ENCODE data around the gene UST. TPM values are rescaled to one million over a fixed set of nuclear protein-coding genes. Genes with fewer than 3 reads are reported as not detected.

Gene UST
- total RNA-seq, 1 donor from 2014 or later, result 5.5 TPM

DNA sequence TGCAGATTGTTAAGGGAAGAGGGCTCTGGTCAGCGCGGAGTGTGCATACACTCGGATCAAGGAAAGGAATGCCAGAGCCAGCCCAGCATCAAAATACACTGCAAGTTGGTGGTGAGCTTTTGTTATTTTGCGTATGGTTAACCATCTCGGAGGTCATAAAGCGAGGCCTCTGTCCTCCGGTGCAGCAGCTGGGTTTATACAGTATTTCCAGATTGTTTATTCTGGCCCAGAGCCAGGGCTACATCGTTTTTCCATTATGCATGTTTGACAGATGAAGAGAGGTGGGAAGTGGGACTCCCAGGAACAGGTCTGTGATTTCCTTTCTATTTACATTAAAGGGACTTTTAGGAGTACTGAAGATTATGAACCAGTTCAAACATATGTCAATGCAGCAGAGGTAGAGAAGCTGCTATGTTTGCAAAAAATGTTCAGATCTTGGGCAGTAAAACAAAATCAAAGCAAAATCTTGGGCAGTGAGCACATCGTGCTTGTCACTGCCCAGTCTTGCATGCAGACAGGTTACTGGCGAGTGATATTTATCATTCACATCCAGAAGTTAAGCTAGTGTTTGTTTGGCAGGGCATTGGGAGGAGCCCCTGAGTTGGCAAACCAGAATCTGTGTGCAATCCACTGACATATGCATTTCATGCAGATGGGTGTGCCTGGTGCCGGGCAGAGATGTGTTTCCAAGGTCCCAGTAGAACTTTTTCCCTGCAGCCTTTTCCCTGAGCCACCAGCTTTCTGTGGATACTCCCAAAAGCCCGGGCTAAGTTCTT lies 314.3 kb downstream of the UST start:
- DNase-seq (ENCODE audit: low read depth, low spot score), result no peak
- Mint-ChIP-seq H3K27me3 (ENCODE audit: low read depth) (no peaks in the 10 kb centered on the region), H3K9me3 (no peaks in the 10 kb centered on the region), H3K4me3 (no peak overlapping the region), H3K4me1 (peaks cover 7% of the 10 kb centered on the region), H3K27ac (ENCODE audit: unreplicated experiment) (peak overlapping the region; percentile 14), H3K36me3 (ENCODE audit: low read depth) (no peaks in the 10 kb centered on the region)
- TF ChIP-seq, protein P1, sequence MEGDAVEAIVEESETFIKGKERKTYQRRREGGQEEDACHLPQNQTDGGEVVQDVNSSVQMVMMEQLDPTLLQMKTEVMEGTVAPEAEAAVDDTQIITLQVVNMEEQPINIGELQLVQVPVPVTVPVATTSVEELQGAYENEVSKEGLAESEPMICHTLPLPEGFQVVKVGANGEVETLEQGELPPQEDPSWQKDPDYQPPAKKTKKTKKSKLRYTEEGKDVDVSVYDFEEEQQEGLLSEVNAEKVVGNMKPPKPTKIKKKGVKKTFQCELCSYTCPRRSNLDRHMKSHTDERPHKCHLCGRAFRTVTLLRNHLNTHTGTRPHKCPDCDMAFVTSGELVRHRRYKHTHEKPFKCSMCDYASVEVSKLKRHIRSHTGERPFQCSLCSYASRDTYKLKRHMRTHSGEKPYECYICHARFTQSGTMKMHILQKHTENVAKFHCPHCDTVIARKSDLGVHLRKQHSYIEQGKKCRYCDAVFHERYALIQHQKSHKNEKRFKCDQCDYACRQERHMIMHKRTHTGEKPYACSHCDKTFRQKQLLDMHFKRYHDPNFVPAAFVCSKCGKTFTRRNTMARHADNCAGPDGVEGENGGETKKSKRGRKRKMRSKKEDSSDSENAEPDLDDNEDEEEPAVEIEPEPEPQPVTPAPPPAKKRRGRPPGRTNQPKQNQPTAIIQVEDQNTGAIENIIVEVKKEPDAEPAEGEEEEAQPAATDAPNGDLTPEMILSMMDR (conservative IDR thresholded peaks at IDR 0.05), result no peak

DNA sequence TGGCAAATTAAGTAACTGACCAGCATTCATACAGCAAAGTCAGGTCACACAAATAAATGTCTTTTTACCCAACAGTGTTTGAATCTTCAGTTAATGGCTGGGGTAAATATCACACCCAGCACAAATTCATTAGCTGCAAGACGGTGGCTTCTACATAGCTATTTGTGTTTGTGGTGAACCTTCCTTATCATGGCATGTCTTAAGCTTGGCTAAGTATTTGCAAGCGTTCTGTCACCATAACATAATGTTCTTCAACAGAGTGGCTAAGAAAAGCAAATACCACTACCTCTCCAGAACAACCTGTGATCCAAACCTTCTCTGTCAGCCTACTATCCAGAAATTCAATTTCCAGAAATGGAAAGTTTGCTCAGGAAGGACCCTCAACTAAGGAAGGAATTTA lies 315.1 kb downstream of the UST start:
- TF ChIP-seq, protein P1 (conservative IDR thresholded peaks at IDR 0.05), result no peak
- DNase-seq (ENCODE audit: low read depth, low spot score), result no peak
- Mint-ChIP-seq H3K27me3 (ENCODE audit: low read depth) (no peaks in the 10 kb centered on the region), H3K4me3 (no peak overlapping the region), H3K27ac (ENCODE audit: unreplicated experiment) (no peak overlapping the region), H3K36me3 (ENCODE audit: low read depth) (no peaks in the 10 kb centered on the region), H3K4me1 (peaks cover 7% of the 10 kb centered on the region), H3K9me3 (no peaks in the 10 kb centered on the region)

DNA sequence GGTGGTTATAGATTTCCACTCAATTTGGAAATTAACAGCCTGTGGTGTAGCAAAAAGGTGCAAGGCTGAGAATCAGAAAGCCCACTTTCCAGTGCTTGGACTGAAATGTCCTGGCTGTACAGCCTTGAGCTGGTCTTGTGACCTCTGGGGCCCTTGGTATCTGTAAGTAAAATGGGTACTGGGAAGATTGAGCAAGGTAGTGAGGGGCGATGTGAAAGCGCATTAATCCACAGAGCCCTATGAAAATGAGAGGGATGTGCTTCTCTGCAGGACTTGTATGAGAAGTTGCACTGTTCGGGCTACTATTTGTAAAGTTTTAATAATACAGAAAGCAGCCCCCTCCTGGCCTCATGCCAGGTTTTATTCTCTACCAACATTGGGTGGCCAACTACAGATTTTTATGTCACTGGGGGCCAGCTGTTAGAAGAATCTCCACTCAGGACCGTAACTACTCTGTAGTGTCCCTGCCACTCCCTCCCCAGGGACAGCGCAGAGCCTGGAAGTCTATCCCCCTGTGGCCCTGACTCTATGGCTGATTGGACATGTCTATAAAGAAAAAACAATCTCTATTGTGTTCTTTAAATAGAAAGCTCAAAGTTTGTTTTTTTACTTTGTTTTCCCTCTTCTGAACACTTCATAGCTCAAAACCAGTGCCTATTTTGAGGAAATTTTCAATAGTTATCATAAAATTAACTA lies 316.0 kb downstream of the UST start:
- peaks cover 7% of the 10 kb centered on the region for H3K4me1 Mint-ChIP-seq
- H3K4me3 Mint-ChIP-seq, result no peak overlapping the region
- TF ChIP-seq, protein P1 (conservative IDR thresholded peaks at IDR 0.05), result no peak
- H3K27me3 Mint-ChIP-seq (ENCODE audit: low read depth), result no peaks in the 10 kb centered on the region
- no peak for DNase-seq (ENCODE audit: low read depth, low spot score)
- H3K27ac Mint-ChIP-seq (ENCODE audit: unreplicated experiment), result no peak overlapping the region
- H3K9me3 Mint-ChIP-seq, result no peaks in the 10 kb centered on the region
- no peaks in the 10 kb centered on the region for H3K36me3 Mint-ChIP-seq (ENCODE audit: low read depth)

DNA sequence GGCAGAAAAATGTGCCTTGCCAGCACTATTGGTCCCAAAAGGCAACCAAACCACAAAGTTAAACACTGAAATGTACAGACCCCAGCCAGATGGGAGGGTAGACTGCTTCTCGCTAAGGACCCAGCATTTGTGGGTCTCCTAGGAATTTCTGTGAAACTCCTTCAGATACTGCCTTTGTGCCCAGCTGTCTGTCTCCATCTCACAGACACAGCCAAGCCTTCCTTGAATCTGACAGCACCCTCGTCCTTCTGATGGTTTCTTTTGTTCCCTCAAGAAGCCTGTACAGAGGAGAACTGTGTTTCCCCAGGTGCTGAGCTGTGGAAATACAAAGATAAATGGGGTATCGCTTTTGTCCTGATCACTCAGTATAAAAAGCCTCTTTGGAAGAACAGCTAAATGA lies 316.6 kb downstream of the UST start:
- no peak for DNase-seq (ENCODE audit: low read depth, low spot score)
- no peak overlapping the region for H3K27ac Mint-ChIP-seq (ENCODE audit: unreplicated experiment)
- no peaks in the 10 kb centered on the region for H3K36me3 Mint-ChIP-seq (ENCODE audit: low read depth)
- H3K4me3 Mint-ChIP-seq, result no peak overlapping the region
- peaks cover 7% of the 10 kb centered on the region for H3K4me1 Mint-ChIP-seq
- no peaks in the 10 kb centered on the region for H3K9me3 Mint-ChIP-seq
- TF ChIP-seq, protein P1 (conservative IDR thresholded peaks at IDR 0.05), result no peak
- H3K27me3 Mint-ChIP-seq (ENCODE audit: low read depth), result no peaks in the 10 kb centered on the region

DNA sequence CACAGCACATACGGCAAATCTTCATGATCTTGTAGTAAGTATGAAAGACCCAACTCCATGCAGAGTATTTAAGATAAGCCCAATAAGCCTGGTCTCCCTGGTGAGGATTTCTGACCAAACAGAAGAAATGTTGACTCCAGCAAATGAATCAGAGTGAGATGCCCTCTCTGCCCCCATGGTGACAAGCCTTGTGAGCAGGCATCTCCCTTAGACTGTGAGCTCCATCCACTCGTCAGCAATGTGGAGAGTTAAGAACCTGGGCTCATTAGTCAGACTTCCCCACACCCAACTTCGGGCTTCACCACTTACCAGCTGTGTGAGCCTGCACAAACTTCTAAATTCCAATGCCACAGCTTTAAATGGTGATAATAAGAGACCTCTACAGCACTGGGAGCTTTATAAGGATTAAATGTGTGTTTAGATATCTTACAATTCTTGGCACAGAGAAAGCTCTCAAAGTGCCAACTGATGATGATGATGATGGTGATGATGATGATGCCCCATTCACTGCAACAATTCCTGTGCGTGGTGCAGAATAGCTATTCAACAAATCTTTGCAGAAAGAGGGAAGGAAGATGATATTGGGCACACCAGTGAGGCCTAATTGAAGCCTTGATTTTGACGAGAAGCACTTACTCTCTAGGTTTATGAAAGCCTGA lies 317.3 kb downstream of the UST start:
- H3K4me3 Mint-ChIP-seq, result no peak overlapping the region
- no peaks in the 10 kb centered on the region for H3K27me3 Mint-ChIP-seq (ENCODE audit: low read depth)
- TF ChIP-seq, protein P1 (conservative IDR thresholded peaks at IDR 0.05), result no peak
- peaks cover 3% of the 10 kb centered on the region for H3K9me3 Mint-ChIP-seq
- H3K36me3 Mint-ChIP-seq (ENCODE audit: low read depth), result no peaks in the 10 kb centered on the region
- no peak for DNase-seq (ENCODE audit: low read depth, low spot score)
- no peak overlapping the region for H3K27ac Mint-ChIP-seq (ENCODE audit: unreplicated experiment)
- peaks cover 7% of the 10 kb centered on the region for H3K4me1 Mint-ChIP-seq
